Measurements from ENCODE around the gene SLC39A10.
"Not testable (repeated sequence)": the region's sequence is repeated elsewhere in the genome, so short reads cannot be mapped to it uniquely, and the experiment has no call there.

Gene SLC39A10

GRCh38 chr2:195674491-195675221 lies 17.6 kb downstream of the SLC39A10 start:
- no peak for DNase-seq

GRCh38 chr2:195675783-195676427 lies 18.9 kb downstream of the SLC39A10 start:
- DNase-seq: no peak

GRCh38 chr2:195677290-195677689 lies 20.3 kb downstream of the SLC39A10 start:
- no peak for DNase-seq

- DNase-seq: no peak
Measured at GRCh38 chr2:195677884-195678283, 20.9 kb downstream of the SLC39A10 start.

- no peak for DNase-seq
Measured at GRCh38 chr2:195682077-195682476, 25.1 kb downstream of the SLC39A10 start.

GRCh38 chr2:195683174-195683573 lies 26.1 kb downstream of the SLC39A10 start:
- no peak for DNase-seq

GRCh38 chr2:195686564-195686963 lies 29.5 kb downstream of the SLC39A10 start:
- DNase-seq: no peak

GRCh38 chr2:195687320-195688086 lies 30.5 kb downstream of the SLC39A10 start:
- DNase-seq: no peak

GRCh38 chr2:195692531-195692930 lies 35.5 kb downstream of the SLC39A10 start:
- DNase-seq: not testable (repeated sequence)

- DNase-seq: no peak
Measured at GRCh38 chr2:195694553-195694952, 37.5 kb downstream of the SLC39A10 start.

- no peak for DNase-seq
Measured at GRCh38 chr2:195695002-195695631, 38.1 kb downstream of the SLC39A10 start.

- no peak for DNase-seq
Measured at GRCh38 chr2:195696012-195696411, 39.0 kb downstream of the SLC39A10 start.

- no peak for DNase-seq
Measured at GRCh38 chr2:195697681-195698220, 40.7 kb downstream of the SLC39A10 start.

GRCh38 chr2:195700480-195700879 lies 43.5 kb downstream of the SLC39A10 start:
- DNase-seq: no peak

- no peak for DNase-seq
Measured at GRCh38 chr2:195706161-195706900, 49.3 kb downstream of the SLC39A10 start.

GRCh38 chr2:195709901-195710806 lies 53.1 kb downstream of the SLC39A10 start:
- DNase-seq: no peak

- no peak for DNase-seq
Measured at GRCh38 chr2:195711478-195711877, 54.5 kb downstream of the SLC39A10 start.

- DNase-seq: no peak
Measured at GRCh38 chr2:195716466-195716865, 59.4 kb downstream of the SLC39A10 start.

- DNase-seq: no peak
Measured at GRCh38 chr2:195721042-195721441, 64.0 kb downstream of the SLC39A10 start.

GRCh38 chr2:195722075-195722474 lies 65.0 kb downstream of the SLC39A10 start:
- no peak for DNase-seq

- no peak for DNase-seq
Measured at GRCh38 chr2:195727106-195727505, 70.1 kb downstream of the SLC39A10 start.
